ENCODE data around the gene CAMTA1.

The CAMTA1 gene

GRCh38 chr1:7190261-7190660, 405.0 kb downstream of the CAMTA1 start:
- no peak for DNase-seq (ENCODE audit: low read depth, low spot score)

- no peak for DNase-seq (ENCODE audit: low read depth, low spot score)
Measured at GRCh38 chr1:7192453-7192852, 407.2 kb downstream of the CAMTA1 start.

GRCh38 chr1:7196036-7196911, 411.0 kb downstream of the CAMTA1 start:
- DNase-seq (ENCODE audit: low read depth, low spot score), result no peak

- no peak for DNase-seq (ENCODE audit: low read depth, low spot score)
Measured at GRCh38 chr1:7198664-7199063, 413.4 kb downstream of the CAMTA1 start.

GRCh38 chr1:7199077-7199779, 414.0 kb downstream of the CAMTA1 start:
- DNase-seq (ENCODE audit: low read depth, low spot score), result no peak

- DNase-seq (ENCODE audit: low read depth, low spot score), result no peak
Measured at GRCh38 chr1:7207875-7208646, 422.8 kb downstream of the CAMTA1 start.

- no peak for DNase-seq (ENCODE audit: low read depth, low spot score)
Measured at GRCh38 chr1:7208647-7209180, 423.5 kb downstream of the CAMTA1 start.

GRCh38 chr1:7209336-7209735, 424.1 kb downstream of the CAMTA1 start:
- DNase-seq (ENCODE audit: low read depth, low spot score), result no peak

GRCh38 chr1:7218210-7218832, 433.1 kb downstream of the CAMTA1 start:
- DNase-seq (ENCODE audit: low read depth, low spot score), result no peak

GRCh38 chr1:7219031-7219430, 433.8 kb downstream of the CAMTA1 start:
- no peak for DNase-seq (ENCODE audit: low read depth, low spot score)

- no peak for DNase-seq (ENCODE audit: low read depth, low spot score)
Measured at GRCh38 chr1:7220007-7220406, 434.8 kb downstream of the CAMTA1 start.

GRCh38 chr1:7220712-7221252, 435.5 kb downstream of the CAMTA1 start:
- DNase-seq (ENCODE audit: low read depth, low spot score), result no peak

- DNase-seq (ENCODE audit: low read depth, low spot score), result no peak
Measured at GRCh38 chr1:7221826-7222694, 436.8 kb downstream of the CAMTA1 start.

- DNase-seq (ENCODE audit: low read depth, low spot score), result no peak
Measured at GRCh38 chr1:7222695-7223015, 437.4 kb downstream of the CAMTA1 start.

- no peak for DNase-seq (ENCODE audit: low read depth, low spot score)
Measured at GRCh38 chr1:7223334-7224080, 438.3 kb downstream of the CAMTA1 start.

GRCh38 chr1:7224081-7224534, 438.9 kb downstream of the CAMTA1 start:
- DNase-seq (ENCODE audit: low read depth, low spot score), result no peak

- DNase-seq (ENCODE audit: low read depth, low spot score), result no peak
Measured at GRCh38 chr1:7224644-7225043, 439.4 kb downstream of the CAMTA1 start.

GRCh38 chr1:7225711-7226505, 440.7 kb downstream of the CAMTA1 start:
- no peak for DNase-seq (ENCODE audit: low read depth, low spot score)

- no peak for DNase-seq (ENCODE audit: low read depth, low spot score)
Measured at GRCh38 chr1:7227654-7228053, 442.4 kb downstream of the CAMTA1 start.
